ENCODE measurements around the gene LBHD2.

GRCh38 chr14:103064436-103064835, 19.6 kb upstream of the LBHD2 start:
- TF ChIP-seq CTCF (optimal IDR thresholded peaks at IDR 0.05 in 1 of 3, IDR thresholded peaks at IDR 0.05 in 1 of 3, conservative IDR thresholded peaks at IDR 0.05 in 1 of 3; ENCODE audit: extremely low read depth in 1 of 3, insufficient read depth in 2 of 3, low read length in 3 of 3) (no peak), EZH2 (IDR thresholded peaks at IDR 0.05; ENCODE audit: low read length) (no peak)

Measured in keratinocyte (primary cell).